ENCODE measurements around the gene WNT5B. TPM values are rescaled to one million over a fixed set of nuclear protein-coding genes. Genes with fewer than 3 reads are reported as not detected.

The WNT5B gene
- total RNA-seq, 1 experiment from 2014 or later: 0.34 TPM

DNA sequence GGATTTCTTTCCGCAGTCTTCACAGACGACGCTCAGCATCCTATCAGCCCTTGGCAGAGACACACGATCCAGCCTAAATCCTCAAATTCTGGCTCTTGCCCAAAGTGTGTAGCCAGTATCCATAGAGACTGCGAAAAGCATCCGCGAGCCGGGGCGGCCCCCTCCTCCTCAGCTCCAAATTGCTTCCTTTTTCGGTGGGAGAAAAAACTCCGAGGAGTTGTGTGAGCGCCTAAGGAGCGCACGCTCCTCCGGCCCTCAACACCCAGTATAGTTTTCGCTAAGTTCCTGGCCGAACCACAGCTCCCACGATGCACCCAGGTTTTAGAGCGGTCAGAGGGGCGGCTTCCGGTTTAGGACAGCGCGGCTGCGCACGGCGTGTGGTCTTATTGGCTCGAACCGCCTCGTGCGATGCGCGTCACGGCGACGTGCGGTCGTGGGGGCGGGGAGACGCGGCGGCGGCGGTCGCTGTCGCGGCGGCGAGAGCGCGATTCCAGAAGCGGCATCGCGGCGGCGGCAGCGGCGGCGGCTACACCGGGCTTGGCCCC, 61.6 kb downstream of the WNT5B start, which contains the start of gene ADIPOR2:
ADIPOR2 (plus strand) TSS at position 493 of the 545 bp plus-strand sequence. CDS start 63,274 bp downstream, outside the sequence.
- TF ChIP-seq EZH2 (IDR thresholded peaks at IDR 0.05; ENCODE audit: borderline replicate concordance, low read depth, low read length, poor library complexity, severe bottlenecking): no peak
- no peak for TF ChIP-seq CTCF (conservative IDR thresholded peaks at IDR 0.05; ENCODE audit: low read depth, low read length)
- no peaks in the 10 kb centered on the region for H3K27me3 ChIP-seq (replicated peaks; ENCODE audit: insufficient read depth, low read depth, low read length, poor library complexity)
- intact Hi-C loops (cut with micrococcal nuclease; ENCODE audit: unreplicated experiment): no loop called here
- peak within 1 kb of the TSS; percentile 97 for H3K27ac ChIP-seq (ENCODE audit: low read depth, low read length, poor library complexity, severe bottlenecking)
- CTCF ChIA-PET: interaction anchor here (1.2 kb wide), 1 partner anchor 56 kb away, joined by 3 read pairs; no protein-coding TSS in a partner anchor
- H3K4me3 ChIP-seq (ENCODE audit: low read depth, low read length, poor library complexity, severe bottlenecking): peak within 1 kb of the TSS; percentile 87
- no TSS peak for BruUV-seq (replicated peaks)
- DNase-seq (ENCODE audit: low spot score): peak; percentile 99
- POLR2A ChIA-PET (ENCODE audit: low non-redundant PET): interaction anchor here (0.7 to 1.4 kb wide), 3 partner anchors 29 to 86 kb away, joined by 3 to 9 read pairs (median 5); no protein-coding TSS in a partner anchor
- H3K9me3 ChIP-seq (ENCODE audit: low read depth, low read length, poor library complexity, severe bottlenecking): no peaks in the 10 kb centered on the region
- H3K36me3 ChIP-seq (ENCODE audit: insufficient read depth, low read length, poor library complexity, severe bottlenecking): no peaks in the 10 kb centered on the region
- peaks cover 14% of the 10 kb centered on the region for H3K4me1 ChIP-seq (ENCODE audit: insufficient read depth, low read length, poor library complexity, severe bottlenecking)

DNA sequence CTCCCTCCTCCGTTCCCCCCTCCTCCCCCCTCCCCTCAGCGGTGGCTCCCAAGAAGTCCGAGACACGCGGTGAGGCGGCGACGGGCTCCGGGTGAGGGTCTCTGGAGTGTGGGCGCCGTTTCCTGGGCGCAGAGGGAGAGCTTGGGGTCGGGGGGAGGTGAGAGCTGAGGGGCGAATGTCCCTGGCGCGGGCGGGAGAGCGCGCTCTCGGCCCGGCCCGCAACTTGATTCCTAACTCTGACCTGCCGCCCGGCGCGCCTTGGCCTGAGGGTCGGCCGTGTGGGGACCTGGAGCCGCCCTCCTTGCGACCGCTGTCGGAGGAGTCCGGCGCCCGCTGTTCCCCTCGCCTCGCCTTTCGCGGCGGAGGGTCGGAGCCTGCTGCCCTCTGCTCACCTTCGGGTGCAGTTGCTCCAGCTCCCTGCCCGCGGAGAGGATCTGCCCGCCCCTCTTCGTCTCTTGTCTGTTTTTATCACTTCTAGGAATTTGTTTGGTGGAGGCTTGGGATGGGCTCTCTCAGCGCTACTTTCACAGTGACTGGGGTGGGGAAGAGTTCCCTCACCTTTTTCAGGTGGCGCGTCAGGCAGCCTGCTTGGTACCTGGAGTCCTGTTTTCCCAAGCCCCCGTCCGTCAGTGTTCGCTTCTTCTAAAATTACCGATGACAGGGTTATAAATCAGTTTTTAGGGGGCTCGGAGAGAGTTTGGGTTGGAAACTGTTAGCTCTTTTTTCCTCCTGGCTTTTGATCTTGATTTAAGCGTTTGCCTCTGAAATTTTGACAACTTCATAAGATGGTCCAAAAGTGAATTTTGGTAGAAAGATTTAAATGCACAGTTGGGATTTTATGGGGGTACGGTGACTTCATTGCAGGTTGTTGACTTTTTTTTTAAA, 62.3 kb downstream of the WNT5B start:
- peak overlapping the region; percentile 87 for H3K4me3 ChIP-seq (ENCODE audit: low read depth, low read length, poor library complexity, severe bottlenecking)
- H3K27me3 ChIP-seq (replicated peaks; ENCODE audit: insufficient read depth, low read depth, low read length, poor library complexity): no peaks in the 10 kb centered on the region
- H3K9me3 ChIP-seq (ENCODE audit: low read depth, low read length, poor library complexity, severe bottlenecking): no peaks in the 10 kb centered on the region
- BruUV-seq (replicated peaks): no TSS peak
- no peak for TF ChIP-seq CTCF (conservative IDR thresholded peaks at IDR 0.05; ENCODE audit: low read depth, low read length)
- no peak for TF ChIP-seq EZH2 (IDR thresholded peaks at IDR 0.05; ENCODE audit: borderline replicate concordance, low read depth, low read length, poor library complexity, severe bottlenecking)
- H3K27ac ChIP-seq (ENCODE audit: low read depth, low read length, poor library complexity, severe bottlenecking): peak overlapping the region; percentile 97
- H3K36me3 ChIP-seq (ENCODE audit: insufficient read depth, low read length, poor library complexity, severe bottlenecking): no peaks in the 10 kb centered on the region
- H3K4me1 ChIP-seq (ENCODE audit: insufficient read depth, low read length, poor library complexity, severe bottlenecking): peaks cover 16% of the 10 kb centered on the region
- intact Hi-C loops (cut with micrococcal nuclease; ENCODE audit: unreplicated experiment): no loop called here
- ChIA-PET CTCF (interaction anchor here (1.2 kb wide), 1 partner anchor 57 kb away, joined by 3 read pairs; no protein-coding TSS in a partner anchor), POLR2A (ENCODE audit: low non-redundant PET) (interaction anchor here (0.5 to 1.4 kb wide), 6 partner anchors 10 to 323 kb away, joined by 3 to 9 read pairs (median 4); no protein-coding TSS in a partner anchor)
- DNase-seq (ENCODE audit: low spot score): peak; percentile 15

DNA sequence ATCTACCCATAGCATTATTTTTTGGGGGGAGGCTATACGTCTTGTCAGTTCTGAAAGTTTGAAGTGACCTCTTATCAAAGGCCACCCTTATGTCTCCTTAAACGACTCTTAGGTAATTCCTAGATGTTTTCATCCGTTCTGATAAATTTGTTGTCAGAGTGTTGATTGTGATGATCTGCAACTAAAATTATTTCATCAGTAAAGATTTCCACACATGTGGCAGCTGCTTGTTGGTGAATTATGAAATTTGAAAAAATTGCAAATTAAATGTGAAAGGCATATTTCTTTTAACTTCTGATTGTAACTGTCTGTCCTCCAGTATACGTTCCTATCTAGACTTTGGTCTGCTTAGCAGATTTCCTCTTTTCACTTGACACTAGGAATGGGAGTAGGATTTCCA, 63.2 kb downstream of the WNT5B start:
- TSS peak; percentile 66 for BruUV-seq (replicated peaks)
- Histone ChIP-seq H3K36me3 (ENCODE audit: insufficient read depth, low read length, poor library complexity, severe bottlenecking) (no peaks in the 10 kb centered on the region), H3K4me3 (ENCODE audit: low read depth, low read length, poor library complexity, severe bottlenecking) (peak overlapping the region; percentile 87), H3K9me3 (ENCODE audit: low read depth, low read length, poor library complexity, severe bottlenecking) (no peaks in the 10 kb centered on the region), H3K4me1 (ENCODE audit: insufficient read depth, low read length, poor library complexity, severe bottlenecking) (peaks cover 23% of the 10 kb centered on the region), H3K27ac (ENCODE audit: low read depth, low read length, poor library complexity, severe bottlenecking) (peak overlapping the region; percentile 97), H3K27me3 (replicated peaks; ENCODE audit: insufficient read depth, low read depth, low read length, poor library complexity) (no peaks in the 10 kb centered on the region)
- ChIA-PET CTCF (no interaction called here), POLR2A (ENCODE audit: low non-redundant PET) (interaction anchor here (0.8 kb wide), 1 partner anchor 87 kb away, joined by 4 read pairs; no protein-coding TSS in a partner anchor)
- no peak for DNase-seq (ENCODE audit: low spot score)
- intact Hi-C loops (cut with micrococcal nuclease; ENCODE audit: unreplicated experiment): no loop called here
- no peak for TF ChIP-seq EZH2 (IDR thresholded peaks at IDR 0.05; ENCODE audit: borderline replicate concordance, low read depth, low read length, poor library complexity, severe bottlenecking)
- no peak for TF ChIP-seq CTCF (conservative IDR thresholded peaks at IDR 0.05; ENCODE audit: low read depth, low read length)
